ENCODE data around the gene BOD1L1.

DNA sequence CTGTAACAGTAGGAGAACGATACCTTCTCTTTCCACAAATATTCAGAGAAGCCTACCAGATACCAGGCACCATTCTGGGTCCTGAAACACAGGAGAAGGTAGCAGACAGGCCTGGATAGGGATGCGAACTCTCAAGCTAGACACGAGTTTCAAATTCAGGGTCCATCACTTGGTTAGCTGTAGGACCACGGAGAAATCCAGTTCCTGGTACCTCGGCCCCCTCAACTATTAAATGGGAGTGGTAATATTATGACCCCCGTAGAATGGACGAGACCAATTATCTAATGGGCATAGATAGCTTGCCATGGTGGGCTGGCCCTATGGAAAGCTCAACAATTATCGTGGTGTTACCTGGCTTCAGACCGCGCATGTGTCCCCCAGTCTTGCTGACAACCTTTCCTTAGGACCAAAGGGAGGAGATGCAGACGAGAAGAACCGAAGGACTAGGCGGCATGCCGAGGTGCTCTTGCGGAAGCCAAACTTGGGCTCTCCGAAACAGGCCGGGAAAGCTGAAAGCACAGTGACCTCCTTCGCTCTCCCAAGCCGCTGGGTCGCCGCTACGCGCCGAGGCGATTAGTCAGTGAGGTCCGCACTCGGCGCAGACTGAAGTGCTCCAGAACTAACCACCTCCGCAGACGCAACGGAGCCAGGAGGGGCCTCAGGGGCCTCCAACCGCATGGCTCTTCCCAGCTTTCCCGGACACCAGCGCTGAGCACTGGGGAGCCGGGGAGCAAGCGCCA lies 102.9 kb downstream of the BOD1L1 start:
- TF ChIP-seq CTCF (IDR thresholded peaks at IDR 0.05) (no peak), POLR2A (IDR thresholded peaks at IDR 0.05) (no peak)
